ENCODE results near the gene COX10.
"Not testable (repeated sequence)": the region's sequence is repeated elsewhere in the genome, so short reads cannot be mapped to it uniquely, and the experiment has no call there.

COX10 gene

DNA sequence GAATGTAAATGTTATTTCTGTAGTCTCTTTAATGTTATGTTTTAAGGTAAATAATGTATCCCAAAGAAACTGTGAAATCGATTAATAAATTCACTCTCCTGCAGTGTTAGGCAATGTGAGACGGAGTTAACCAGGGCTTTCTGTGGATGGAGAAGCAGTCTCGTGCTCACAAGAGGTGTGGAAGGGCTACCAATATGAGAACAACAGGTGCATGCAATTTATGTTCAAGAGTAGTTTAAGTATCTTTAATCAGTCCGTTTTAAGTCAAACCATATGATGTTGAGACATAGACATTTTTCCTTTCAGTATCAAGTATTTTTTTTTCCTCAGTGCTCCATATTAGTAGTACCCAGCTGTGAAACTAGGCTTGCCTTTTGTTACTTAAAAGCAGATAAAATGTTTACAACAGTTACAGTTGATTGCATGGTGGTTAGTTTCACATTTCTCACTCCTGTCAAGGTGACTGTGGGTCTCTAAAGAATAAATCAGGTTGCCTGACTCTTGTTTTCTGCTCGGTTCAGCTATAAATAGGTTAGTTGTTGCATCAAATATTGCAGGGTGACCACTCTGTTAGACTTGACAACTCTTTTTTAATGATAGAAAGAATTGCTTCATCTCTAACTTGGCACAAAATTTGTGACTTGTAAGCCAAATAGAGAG lies 54.4 kb downstream of the COX10 start:
- no peak for DNase-seq (ENCODE audit: low spot score)

DNA sequence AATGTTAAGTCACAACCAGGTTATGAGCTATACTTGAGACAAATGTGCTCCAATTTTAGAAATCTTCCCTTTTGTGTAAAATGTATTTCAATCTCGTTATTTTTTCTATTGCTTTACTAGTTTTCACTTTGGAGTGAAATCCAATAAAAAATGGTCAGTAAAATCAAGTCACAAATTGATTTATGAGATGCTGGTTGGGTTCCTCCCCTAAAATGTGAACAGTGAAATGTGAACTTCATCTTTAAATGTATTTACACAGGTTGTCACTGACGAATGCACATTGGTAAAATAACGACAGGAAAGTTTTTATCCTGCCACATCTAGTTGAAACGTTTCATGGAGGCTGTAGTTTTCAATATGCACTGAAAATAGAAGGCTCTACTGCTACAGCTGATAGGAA lies 55.5 kb downstream of the COX10 start:
- DNase-seq (ENCODE audit: low spot score) = no peak

DNA sequence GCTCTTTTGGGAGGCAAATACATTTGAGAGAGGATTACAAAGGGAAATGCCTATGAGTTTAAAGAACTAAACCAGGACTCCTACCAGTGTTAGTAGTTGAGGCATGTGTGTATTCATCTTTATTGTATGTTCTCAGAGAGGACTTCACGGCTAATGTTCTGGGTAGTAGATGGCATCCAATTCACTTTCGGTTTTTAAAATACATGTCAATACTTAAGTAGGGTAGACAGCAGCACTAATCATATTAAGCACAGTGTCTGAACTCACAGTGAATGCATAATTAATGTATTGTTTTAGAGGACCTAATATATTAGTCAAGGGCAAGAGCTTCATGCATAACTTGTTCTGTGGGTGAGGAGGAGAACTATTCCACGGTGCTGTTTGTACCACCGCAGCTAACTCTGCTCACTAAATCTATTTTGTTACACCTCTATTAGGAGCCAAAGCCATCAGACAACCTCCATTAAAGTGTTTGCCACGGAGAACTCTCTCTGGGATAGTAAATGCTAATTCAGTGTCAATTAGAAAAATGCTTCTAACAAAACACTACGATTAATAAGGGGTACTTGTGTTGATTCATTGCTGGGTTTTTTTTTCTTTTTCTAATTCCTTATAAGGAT lies 56.3 kb downstream of the COX10 start:
- no peak for DNase-seq (ENCODE audit: low spot score)

DNA sequence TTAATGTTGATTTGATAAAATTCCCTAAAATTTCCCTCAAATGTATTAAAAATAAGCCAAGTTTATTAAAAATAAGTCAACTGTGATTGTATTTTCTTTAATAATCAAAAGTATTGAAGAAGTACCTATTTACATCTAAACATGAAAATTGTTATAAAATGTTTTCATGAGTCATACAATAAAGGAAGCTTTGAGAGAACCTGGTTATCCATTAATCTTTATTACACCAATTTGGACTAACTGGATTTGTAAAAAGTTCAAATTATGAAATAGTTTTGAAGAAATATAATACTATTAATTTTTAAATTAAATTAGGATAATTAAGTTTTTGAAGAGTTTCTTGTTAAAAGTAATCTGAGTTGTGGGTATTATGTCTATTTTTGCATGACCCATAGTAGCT lies 63.8 kb downstream of the COX10 start:
- DNase-seq (ENCODE audit: low spot score) = no peak

DNA sequence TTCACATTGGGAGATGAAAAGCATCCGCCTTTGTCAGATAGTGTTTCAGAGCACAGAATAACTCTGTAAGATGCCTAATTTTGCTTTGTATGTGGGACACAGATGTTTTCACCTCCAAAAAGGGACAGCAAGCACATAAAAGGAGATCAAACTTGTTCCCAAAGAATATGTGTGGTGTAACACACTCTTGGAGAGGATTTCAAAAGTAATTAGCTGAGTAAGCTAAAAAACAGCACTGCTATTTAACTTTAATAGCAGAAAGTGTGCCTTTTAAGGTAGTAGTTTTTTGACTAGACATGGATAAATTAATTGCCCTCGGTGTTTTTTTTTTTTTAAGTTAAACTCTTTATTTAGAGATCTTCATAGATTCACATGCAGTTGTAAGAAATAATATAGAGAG lies 65.2 kb downstream of the COX10 start:
- DNase-seq (ENCODE audit: low spot score) = no peak

DNA sequence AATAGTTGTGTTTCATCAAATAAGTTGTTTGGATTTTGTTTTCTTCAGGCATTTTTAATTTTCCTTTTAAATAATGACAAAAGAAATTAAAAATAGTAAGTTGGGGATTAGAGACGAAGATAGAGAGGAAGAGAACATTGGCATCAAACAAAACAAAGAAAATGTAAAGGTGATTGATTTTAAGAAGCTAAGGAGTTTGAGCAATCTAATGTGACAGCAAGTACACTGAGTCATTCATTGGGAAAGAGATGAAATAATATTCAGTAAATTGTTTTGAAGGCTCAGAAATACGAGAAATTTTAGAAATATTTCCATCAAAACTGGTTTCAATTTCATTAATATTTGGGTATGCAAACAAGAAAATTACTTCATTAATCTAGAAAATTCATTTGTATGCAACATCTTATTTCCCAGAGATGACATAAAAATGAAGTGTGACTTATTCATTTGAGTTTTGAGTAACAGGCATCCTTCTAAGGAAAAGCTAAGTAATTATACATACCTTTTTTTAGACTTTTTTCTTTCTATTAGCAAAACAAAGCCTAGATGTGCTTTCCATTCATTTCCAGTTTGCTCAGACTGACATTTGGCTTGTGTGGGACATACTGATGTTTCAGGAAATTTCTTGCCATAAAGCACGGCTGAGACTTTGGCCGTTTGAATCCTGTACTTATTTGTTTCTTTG lies 66.7 kb downstream of the COX10 start:
- DNase-seq (ENCODE audit: low spot score) = no peak

DNA sequence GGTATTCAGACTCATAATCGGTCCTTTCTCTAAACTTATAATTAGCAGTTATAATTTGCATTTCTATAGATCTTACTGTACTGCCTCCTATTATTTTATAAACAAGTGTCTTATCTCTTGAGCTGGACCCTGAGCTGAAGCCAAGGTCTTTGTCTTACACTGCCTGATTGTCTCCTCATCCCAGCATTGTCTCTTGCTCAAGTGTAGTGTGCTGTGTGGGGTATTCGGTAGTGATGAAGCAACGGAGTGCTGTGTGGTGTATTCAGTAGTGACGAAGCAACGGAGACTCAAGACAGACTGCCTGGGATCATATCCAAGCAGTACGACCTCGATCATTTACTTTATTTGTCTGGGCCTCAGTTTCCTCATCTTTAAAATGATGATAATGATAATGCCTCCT lies 69.3 kb downstream of the COX10 start:
- no peak for DNase-seq (ENCODE audit: low spot score)

DNA sequence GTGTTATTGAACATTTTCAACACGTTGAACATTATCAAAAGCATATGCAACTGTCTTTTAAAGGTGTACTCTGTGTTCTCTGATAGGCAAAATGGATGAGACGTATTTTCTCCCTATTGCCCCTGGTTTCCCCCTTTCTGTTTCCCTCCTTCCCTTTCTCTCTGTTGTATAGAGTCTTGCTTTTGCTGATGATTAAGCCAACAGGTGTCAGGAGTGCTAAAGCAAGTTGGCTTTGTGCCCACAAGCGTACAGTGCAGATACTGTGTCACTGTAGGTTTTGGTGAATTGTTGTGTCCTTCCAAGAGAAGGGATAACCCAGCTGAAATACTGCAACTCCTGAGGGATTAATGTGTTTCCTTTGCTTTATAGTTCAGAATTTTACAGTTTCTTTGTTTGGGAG lies 74.4 kb downstream of the COX10 start:
- no peak for DNase-seq (ENCODE audit: low spot score)

DNA sequence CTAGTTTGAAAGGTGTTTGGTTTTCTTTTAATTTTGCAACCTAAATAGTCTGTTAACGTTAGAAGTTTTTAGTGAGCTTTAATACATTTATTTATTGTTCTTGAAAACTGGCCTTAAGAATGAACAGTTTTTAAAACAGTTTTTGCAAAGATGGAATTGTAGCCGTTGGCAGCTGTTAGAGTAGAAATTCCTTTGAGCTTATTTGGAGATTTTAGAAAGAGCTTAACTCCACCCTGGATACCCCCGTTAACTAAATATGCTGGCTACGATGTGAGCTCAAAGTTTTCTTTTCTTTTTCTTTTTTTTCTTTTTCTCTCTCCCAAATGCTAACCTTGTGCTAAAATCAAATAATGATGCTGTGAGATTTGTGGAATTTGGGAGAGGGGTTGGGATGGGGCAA lies 75.2 kb downstream of the COX10 start:
- DNase-seq (ENCODE audit: low spot score) = no peak

DNA sequence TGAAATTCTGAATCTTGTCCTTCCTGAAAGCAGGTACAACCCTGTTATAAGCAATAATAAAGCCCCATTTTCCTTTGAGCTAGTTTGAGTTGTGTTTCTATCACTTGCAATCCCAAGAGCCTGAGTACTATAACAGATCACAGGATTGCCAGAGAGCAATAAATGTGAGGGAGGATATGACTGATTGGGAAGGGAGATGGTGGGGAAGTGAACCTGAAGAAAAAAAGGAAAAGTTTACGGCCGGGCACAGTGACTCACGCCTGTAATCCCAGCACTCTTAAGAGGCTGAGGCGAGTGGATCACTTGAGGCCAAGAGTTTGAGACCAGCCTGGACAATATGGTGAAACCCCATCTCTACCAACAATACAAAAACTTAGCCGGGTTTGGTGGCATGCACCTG lies 80.4 kb downstream of the COX10 start:
- no peak for DNase-seq (ENCODE audit: low spot score)

DNA sequence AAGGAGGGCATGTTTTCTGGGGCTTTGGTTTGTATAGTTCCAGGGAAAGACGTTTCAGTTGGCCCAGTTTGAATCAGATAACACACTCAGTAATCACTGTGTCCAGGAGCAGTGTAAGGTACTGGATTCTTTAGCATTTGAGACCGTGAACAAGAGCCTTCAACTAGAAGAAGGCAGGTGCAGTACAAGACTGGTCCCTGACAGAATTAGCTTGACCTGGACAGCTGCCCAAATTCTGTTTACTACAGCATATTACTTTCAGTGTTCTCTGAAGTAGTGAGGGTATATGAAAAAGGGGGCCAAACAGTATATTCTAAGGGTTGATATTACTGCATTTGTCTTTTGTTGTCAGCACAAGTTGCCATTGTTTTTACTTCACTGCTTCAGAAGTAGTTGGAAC lies 81.3 kb downstream of the COX10 start:
- DNase-seq (ENCODE audit: low spot score) = no peak

DNA sequence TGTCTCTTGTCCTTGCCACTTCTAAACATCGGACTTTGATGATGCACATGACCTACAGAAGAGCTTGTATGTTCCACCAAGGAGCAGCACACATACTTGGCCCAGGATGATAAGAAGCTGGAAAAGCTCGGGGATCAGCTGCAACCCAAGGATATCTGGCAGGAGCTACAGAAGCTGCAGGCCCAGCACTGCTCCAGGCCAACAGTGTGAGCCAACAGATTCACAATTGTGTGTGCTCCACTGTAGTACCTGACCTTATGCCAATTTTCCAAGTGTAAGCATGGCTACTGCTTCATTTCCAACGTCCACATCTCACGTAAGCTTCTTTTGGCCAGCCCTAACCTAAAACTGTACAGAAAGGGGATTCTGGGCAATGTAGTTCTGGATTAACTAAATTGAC lies 83.4 kb downstream of the COX10 start:
- no peak for DNase-seq (ENCODE audit: low spot score)

DNA sequence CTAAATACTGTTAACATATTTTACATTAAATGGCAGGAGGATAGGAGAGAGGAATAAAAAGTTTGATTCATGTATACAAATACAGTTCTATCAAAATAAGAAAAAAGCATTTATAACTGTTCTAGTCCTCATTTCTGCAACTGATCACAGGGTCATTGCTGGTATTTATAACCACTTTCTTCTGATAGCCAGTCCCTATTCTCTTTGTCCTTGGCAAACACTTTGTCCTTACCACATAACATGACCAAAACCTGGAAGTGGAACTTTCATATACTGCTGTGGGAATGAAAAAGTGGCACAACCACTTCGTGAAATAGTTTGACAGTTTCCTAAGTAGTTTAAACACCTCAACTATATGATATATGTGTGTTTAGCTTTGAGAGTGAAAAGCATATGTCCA lies 84.1 kb downstream of the COX10 start:
- DNase-seq (ENCODE audit: low spot score) = no peak

DNA sequence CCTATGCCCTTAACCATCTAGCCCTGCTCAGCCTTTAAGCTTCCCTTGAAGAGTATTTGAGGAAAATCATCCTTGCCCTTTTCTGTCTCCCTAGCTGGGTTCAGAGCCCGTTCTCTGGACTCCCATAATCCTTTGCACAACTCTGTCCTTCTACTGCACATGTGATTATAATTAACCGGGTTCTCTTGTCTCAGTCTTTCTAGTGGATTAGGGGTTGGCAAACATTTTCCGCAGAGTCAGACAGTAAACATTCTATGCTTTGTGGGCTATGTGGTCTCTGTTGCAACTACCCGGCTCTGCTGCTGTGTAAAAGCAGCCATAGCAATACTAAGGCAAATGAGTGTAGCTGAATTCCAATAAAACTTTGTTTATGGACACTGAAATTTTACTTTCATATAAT lies 87.4 kb downstream of the COX10 start:
- no peak for DNase-seq (ENCODE audit: low spot score)

DNA sequence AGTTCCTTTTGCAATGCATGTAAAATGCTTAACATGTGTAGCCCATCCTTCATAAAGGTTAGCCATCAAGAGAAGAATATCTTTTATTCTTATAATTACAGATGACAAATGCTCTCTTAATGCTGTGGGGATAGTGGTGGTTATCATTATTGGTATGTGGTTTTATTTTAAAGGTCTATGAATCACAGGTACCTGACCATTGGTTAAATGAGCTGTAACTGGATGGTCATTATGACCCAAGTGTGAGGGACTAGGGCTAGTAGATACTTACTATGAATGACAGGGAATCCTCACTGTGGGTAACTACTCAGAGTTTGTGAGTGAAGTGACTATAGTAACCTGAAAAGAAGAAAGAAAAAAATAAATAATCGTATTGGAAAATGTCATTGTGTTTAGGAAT lies 88.5 kb downstream of the COX10 start:
- no peak for DNase-seq (ENCODE audit: low spot score)

DNA sequence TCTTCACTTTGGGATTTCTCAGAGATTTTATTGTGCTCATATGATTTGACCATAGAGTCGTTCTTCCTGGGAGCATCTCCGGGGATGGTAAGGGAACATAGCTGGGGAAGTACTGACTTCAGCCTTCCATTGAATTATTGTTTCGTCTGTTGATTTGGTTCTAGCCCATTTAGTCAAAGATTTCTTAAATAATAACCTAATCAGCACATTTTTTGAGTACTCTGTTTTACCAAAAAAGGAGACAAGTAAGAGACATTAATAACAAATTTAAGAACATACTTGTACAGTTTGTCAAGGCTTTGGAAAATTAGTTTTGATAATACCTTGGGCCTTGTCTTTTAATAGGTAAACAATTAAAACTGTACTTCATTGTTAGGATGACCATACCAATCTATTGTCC lies 89.4 kb downstream of the COX10 start:
- no peak for DNase-seq (ENCODE audit: low spot score)

DNA sequence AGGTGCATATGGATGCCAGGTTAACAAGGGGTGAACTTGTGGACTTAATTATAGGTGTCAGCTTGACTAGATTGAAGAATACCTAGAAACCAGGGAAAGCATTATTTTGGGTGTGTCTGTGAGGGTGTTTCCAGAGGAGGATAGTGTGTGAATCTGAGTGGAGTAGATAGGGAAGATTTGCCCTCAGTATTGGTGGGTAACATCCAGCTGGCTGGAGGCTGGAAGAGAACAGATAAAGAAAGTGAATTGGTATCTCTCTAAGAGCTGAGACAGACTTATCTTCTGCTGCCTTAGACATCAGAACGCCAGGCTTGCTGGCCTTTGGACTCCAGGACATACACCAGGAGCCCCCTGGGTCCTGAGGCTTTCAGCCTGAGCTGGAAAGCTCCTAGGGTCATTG lies 92.1 kb downstream of the COX10 start:
- DNase-seq (ENCODE audit: low spot score) = no peak

DNA sequence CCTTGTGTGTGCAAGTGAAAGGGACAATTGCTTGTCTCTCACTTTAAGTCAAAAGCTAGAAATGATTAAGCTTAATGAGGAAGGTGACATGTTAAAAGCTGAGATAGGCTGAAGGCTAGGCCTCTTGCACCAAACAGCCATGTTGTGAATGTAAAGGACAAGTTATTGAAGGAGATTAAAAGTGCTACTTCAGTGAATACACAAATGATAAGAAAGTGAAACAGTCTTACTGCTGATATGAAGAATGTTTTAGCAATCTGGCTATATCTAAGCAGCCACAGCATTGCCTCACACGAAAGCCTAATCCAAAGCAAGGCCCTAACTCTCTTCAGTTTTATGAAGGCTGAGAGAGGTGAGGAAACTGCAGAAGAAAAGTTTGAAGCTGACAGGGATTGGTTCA lies 96.3 kb downstream of the COX10 start:
- no peak for DNase-seq (ENCODE audit: low spot score)

DNA sequence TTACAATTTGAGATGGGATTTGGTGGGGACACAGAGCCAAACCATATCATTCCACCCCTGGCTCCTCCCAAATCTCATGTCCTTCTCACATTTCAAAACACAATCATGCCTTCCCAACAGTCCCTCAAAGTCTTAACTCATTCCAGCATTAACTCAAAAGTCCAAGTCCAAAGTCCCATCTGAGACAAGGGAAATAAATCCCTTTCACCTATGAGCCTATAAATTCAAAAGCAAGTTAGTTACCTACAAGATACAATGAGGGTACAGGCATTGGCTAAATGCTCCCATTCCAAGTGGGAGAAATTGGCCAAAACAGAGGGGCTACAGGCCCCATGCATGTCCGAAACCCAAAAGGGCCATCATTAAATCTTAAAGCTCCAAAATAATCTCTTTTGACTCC lies 98.5 kb downstream of the COX10 start:
- DNase-seq (ENCODE audit: low spot score) = not testable (repeated sequence)

DNA sequence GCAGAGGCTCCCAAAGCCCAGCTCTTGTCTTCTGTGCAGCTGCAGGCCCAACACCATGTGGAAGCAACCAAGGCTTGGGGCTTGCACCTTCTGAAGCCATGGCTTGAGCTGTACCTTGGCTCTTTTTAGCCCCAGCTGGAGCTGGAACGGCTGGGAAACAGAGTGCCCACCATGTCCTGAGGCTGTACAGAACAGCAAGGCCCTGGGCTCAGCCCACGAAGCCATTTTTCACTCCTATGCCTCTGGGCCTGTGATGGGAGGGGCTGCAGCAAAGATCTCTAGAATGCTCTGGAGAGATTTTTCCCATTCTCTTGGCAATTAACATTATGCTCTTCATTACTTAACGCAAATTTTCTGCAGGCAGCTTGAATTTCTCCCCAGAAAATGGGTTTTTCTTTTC lies 99.3 kb downstream of the COX10 start:
- no peak for DNase-seq (ENCODE audit: low spot score)

DNA sequence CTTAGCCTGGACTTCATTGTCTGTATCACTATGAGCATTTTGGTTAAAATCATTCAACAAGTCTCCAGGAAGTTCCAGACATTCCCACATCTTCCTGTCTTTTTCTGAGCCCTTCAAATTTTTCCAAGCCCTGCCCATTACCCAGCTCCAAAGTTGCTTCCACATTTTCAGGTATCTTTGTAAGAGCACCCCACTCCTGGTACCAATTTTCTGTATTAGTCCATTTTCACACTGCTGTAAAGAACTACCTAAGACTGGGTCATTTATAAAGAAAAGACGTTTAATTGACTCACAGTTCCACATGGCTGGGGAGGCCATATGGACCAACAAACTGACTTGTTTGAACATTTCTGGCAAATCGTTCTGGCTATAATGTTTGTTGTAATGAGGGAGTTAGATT lies 100.0 kb downstream of the COX10 start:
- DNase-seq (ENCODE audit: low spot score) = no peak

DNA sequence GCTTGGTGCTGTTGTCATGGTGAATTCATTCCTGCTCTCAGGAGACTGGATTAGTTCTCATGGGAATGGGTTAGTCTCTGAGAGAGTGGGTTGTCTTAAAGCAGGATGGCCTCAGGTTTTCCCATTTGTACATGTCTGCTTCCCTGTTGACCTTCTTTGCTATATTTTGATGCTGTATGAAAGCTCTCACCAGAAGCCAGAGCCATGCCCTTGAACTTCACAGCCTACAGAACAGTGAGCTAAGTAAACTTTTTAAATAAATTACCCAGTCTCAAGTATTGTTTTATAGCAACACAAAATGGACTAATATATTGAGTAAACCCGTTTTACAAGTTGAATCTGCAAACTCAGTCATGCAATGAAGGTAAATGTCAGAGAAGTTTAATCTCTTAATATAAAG lies 100.6 kb downstream of the COX10 start:
- no peak for DNase-seq (ENCODE audit: low spot score)

DNA sequence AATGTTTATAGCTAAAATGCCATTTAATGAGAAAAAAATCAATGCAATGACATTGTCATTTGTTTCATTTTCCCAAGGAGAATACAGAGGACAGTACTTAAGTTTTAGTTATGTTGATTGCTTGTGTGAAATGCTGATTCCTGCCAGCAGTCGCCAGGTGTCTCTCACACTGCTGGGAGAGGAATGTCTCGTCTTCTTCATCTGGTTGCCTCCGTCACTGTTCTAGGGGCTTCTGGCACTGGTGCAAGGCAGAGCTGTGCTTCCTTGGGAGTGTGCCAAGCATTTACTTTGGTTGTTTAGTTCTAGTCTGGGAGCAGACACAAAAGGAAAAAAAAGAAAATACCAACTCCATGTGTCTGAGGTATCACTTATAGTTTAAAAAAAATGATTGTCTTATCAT lies 107.7 kb downstream of the COX10 start:
- not testable (repeated sequence) for DNase-seq (ENCODE audit: low spot score)

DNA sequence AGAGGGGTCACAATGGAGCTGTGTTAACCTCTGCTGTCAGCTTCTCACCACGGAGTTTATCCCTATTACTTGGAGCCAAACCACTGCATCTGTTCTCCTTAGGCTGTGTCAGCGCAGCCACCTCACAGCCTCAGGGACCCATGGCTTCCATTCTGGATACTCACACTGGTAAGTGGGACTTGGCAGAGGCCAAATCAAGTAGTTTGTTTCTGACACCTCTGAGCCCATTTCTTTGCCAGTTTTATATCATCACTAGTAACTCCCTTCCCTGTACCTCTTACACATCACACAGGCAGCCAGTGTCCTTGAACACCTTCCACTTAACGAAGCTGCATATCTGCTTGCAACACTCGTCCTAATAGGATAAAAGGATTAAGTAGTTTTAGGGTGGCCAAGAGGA lies 108.5 kb downstream of the COX10 start:
- not testable (repeated sequence) for DNase-seq (ENCODE audit: low spot score)
